ENCODE results near the gene TES. TPM values are rescaled to one million over a fixed set of nuclear protein-coding genes. Genes with fewer than 3 reads are reported as not detected.

TES gene
- total RNA-seq, 1 donor: 99.2 TPM

DNA sequence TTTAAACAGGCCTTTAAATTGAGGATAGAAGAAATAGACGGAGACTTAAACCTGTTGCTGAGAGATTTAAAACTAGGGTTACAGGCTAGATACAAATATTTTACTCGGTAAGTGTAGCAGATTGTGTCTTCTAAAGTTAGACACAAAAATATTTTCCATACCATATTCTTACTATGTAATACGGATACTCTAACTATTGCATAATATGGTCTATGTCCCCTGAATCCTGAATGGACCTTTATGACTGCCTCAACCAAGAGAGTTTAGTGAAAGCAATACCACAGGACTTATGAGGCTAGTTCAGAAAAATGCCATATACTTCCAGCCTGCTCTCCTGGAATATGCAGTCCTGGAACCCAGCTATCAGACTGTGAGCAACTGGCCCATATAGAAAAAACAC is 13.4 kb upstream of the TES start:
- H4K20me1 ChIP-seq (ENCODE audit: insufficient read depth, low read length): no peaks in the 10 kb centered on the region
- no peaks in the 10 kb centered on the region for H3K27me3 ChIP-seq (ENCODE audit: insufficient read depth, low read length)
- peaks cover 25% of the 10 kb centered on the region for H3K4me1 ChIP-seq (ENCODE audit: insufficient read depth, low read length)
- no peak overlapping the region for H3K4me2 ChIP-seq (ENCODE audit: insufficient read depth, low read length)
- no peak for DNase-seq (ENCODE audit: insufficient read length, low spot score, missing footprints)
- no peak overlapping the region for H3K27ac ChIP-seq (ENCODE audit: low read depth, low read length)
- no peak overlapping the region for H3K4me3 ChIP-seq (ENCODE audit: insufficient read depth, low read length)
- TF ChIP-seq, protein P1, sequence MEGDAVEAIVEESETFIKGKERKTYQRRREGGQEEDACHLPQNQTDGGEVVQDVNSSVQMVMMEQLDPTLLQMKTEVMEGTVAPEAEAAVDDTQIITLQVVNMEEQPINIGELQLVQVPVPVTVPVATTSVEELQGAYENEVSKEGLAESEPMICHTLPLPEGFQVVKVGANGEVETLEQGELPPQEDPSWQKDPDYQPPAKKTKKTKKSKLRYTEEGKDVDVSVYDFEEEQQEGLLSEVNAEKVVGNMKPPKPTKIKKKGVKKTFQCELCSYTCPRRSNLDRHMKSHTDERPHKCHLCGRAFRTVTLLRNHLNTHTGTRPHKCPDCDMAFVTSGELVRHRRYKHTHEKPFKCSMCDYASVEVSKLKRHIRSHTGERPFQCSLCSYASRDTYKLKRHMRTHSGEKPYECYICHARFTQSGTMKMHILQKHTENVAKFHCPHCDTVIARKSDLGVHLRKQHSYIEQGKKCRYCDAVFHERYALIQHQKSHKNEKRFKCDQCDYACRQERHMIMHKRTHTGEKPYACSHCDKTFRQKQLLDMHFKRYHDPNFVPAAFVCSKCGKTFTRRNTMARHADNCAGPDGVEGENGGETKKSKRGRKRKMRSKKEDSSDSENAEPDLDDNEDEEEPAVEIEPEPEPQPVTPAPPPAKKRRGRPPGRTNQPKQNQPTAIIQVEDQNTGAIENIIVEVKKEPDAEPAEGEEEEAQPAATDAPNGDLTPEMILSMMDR (IDR thresholded peaks at IDR 0.05; ENCODE audit: extremely low read depth, low read depth, low read length): no peak
- no peak overlapping the region for H2AFZ ChIP-seq (ENCODE audit: low read length)
- H3K36me3 ChIP-seq (ENCODE audit: insufficient read depth, low read length): no peaks in the 10 kb centered on the region
- no peaks in the 10 kb centered on the region for H3K79me2 ChIP-seq (ENCODE audit: insufficient read depth, low read length)
- H3K9me3 ChIP-seq (ENCODE audit: low read depth, low read length): no peaks in the 10 kb centered on the region

DNA sequence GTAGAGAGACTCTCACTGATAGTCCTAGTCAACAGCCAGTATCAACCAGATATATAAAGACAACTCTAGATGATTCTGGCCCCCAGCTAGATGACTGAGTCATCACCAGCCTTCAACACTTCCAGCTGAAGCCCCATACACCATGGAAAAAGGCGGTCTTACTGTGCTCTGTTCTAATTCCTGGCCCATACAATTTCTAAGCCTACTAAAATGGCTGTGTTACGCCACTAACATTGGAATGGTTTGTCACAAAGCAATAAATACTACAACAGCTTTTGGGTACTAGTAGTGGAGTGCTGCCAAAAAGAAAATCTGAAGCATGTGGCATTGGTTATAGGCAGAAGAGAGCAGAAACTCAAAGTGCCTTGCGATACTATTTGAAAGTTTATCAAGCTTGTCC is 13.0 kb upstream of the TES start:
- Histone ChIP-seq H3K27me3 (ENCODE audit: insufficient read depth, low read length) (no peaks in the 10 kb centered on the region), H3K4me1 (ENCODE audit: insufficient read depth, low read length) (peaks cover 25% of the 10 kb centered on the region)

DNA sequence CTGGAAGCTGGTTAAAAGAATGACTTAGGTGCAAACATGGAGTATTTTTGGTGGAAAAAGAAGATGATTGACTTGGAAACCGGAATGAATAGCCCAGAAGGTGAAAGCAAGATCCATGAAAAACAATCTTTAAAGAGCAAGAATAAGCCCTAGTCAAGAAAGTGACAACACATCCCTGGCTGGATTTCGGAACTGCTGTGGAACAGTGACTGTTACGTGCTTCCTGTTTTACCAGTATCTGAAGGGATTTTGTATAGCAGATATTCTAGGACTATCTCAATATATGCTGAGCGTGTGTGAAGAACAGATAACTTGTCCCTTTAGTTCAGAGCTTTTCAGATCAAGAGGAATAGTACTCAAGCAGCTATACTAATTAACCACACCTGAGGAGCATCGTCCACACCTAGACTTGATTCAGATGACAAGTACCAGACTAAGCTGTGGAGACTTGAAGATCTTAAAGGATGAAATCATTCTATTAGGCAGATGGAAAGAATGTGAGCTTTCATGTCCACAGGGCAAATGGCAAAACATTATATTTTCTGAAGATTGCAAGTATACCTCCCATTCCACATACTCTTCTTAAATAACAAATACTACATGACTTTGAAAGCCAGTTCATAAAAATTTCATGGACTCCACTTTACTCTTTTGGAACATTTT is 11.5 kb upstream of the TES start:
- no peak for DNase-seq (ENCODE audit: insufficient read length, low spot score, missing footprints)
- Histone ChIP-seq H2AFZ (ENCODE audit: low read length) (no peak overlapping the region), H3K27me3 (ENCODE audit: insufficient read depth, low read length) (no peaks in the 10 kb centered on the region), H3K27ac (ENCODE audit: low read depth, low read length) (no peak overlapping the region), H3K36me3 (ENCODE audit: insufficient read depth, low read length) (no peaks in the 10 kb centered on the region), H3K4me2 (ENCODE audit: insufficient read depth, low read length) (no peak overlapping the region), H3K9me3 (ENCODE audit: low read depth, low read length) (no peaks in the 10 kb centered on the region), H3K79me2 (ENCODE audit: insufficient read depth, low read length) (no peaks in the 10 kb centered on the region), H3K4me1 (ENCODE audit: insufficient read depth, low read length) (peaks cover 19% of the 10 kb centered on the region), H3K4me3 (ENCODE audit: insufficient read depth, low read length) (no peak overlapping the region), H4K20me1 (ENCODE audit: insufficient read depth, low read length) (no peaks in the 10 kb centered on the region)
- TF ChIP-seq, protein P1 (IDR thresholded peaks at IDR 0.05; ENCODE audit: extremely low read depth, low read depth, low read length): no peak

More for the DNA sequence above, 13.0 kb upstream of the TES start:
- H3K79me2 ChIP-seq (ENCODE audit: insufficient read depth, low read length): no peaks in the 10 kb centered on the region
- H4K20me1 ChIP-seq (ENCODE audit: insufficient read depth, low read length): no peaks in the 10 kb centered on the region
- no peak overlapping the region for H3K27ac ChIP-seq (ENCODE audit: low read depth, low read length)
- H3K4me3 ChIP-seq (ENCODE audit: insufficient read depth, low read length): no peak overlapping the region
- H2AFZ ChIP-seq (ENCODE audit: low read length): no peak overlapping the region
- no peaks in the 10 kb centered on the region for H3K36me3 ChIP-seq (ENCODE audit: insufficient read depth, low read length)
- no peak overlapping the region for H3K4me2 ChIP-seq (ENCODE audit: insufficient read depth, low read length)
- TF ChIP-seq, protein P1 (IDR thresholded peaks at IDR 0.05; ENCODE audit: extremely low read depth, low read depth, low read length): no peak
- H3K9me3 ChIP-seq (ENCODE audit: low read depth, low read length): no peaks in the 10 kb centered on the region
- no peak for DNase-seq (ENCODE audit: insufficient read length, low spot score, missing footprints)

DNA sequence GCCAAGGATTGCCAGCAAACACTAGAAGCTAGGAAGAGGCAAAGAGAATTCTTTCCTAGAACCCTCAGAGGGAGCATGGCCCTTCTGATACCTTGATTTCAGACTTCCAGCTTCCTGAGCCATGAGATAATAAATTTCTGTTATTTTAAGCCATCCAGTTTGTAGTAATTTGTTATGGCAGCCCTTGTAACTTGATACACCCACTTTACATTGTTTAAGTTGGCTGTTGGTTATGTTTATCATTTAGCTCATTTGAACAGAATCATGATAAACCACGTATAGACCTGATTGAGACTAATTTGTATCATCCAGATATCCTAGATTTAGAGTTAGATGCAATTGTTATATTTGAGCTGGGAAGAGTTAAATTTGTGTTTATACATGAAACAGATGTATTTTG is 9.4 kb upstream of the TES start:
- DNase-seq (ENCODE audit: insufficient read length, low spot score, missing footprints): no peak
- Histone ChIP-seq H3K4me3 (ENCODE audit: insufficient read depth, low read length) (no peak overlapping the region), H3K27ac (ENCODE audit: low read depth, low read length) (no peak overlapping the region), H3K4me2 (ENCODE audit: insufficient read depth, low read length) (no peak overlapping the region), H2AFZ (ENCODE audit: low read length) (no peak overlapping the region), H3K36me3 (ENCODE audit: insufficient read depth, low read length) (no peaks in the 10 kb centered on the region), H3K4me1 (ENCODE audit: insufficient read depth, low read length) (peaks cover 5% of the 10 kb centered on the region), H3K27me3 (ENCODE audit: insufficient read depth, low read length) (no peaks in the 10 kb centered on the region), H4K20me1 (ENCODE audit: insufficient read depth, low read length) (no peaks in the 10 kb centered on the region), H3K9me3 (ENCODE audit: low read depth, low read length) (no peaks in the 10 kb centered on the region), H3K79me2 (ENCODE audit: insufficient read depth, low read length) (no peaks in the 10 kb centered on the region)
- TF ChIP-seq, protein P1 (IDR thresholded peaks at IDR 0.05; ENCODE audit: extremely low read depth, low read depth, low read length): no peak

All from osteoblast (primary cell).